ENCODE results near the gene USH2A.

USH2A gene

DNA sequence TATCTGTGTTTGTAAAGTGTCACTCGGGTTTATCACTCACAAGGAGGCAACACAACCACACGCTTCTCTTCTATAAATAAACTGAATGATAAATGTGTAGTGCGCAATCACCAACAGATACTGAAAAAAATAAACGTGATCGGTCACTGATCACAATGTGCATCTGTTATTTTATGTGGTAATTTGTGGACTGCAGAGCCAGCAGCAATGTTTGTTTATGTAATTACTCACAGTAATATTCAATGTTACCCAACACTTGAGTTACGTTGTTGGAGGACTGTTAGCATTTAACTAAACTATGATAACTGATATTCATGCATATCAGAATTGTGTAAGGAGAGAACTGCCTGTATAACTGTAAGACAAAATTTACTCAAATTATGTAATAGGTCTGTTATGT is 129.6 kb downstream of the USH2A start:
- no peak overlapping the region for H3K4me3 ChIP-seq (ENCODE audit: low read length)
- DNase-seq: no peak

DNA sequence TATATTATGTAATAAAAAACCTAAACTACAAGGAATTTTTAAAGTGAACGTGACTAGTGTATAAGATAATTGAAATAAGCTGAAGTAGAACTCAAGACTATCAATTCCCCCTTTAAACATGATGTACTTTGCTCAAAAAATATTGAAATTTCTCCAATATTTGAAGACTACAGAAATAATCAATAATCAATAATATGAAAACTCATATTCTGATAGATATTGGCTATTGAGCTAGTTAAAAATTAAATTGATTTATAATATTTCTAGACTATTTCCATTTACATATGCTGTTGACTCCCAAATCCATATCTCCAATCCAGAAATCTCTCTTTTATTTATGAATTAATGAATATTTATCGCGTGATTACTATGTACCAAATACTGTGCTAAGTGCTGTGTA is 133.2 kb downstream of the USH2A start:
- Histone ChIP-seq H3K9me3 (replicated peaks; ENCODE audit: insufficient read depth, low read length) (no peaks in the 10 kb centered on the region), H3K4me2 (ENCODE audit: low read depth, low read length) (no peak overlapping the region), H3F3A (ENCODE audit: insufficient read depth, low read length) (no peaks in the 10 kb centered on the region), H3K9me2 (replicated peaks; ENCODE audit: insufficient read depth, low read length) (no peaks in the 10 kb centered on the region), H3K9ac (ENCODE audit: low read length) (no peak overlapping the region), H3K4me1 (ENCODE audit: low read length) (no peaks in the 10 kb centered on the region), H3K27me3 (replicated peaks; ENCODE audit: insufficient read depth, low read length) (no peaks in the 10 kb centered on the region), H3K4me3 (ENCODE audit: low read length) (no peak overlapping the region), H3K27ac (ENCODE audit: low read length) (no peak overlapping the region), H4K20me1 (ENCODE audit: insufficient read depth, low read length) (no peaks in the 10 kb centered on the region), H3K36me3 (replicated peaks; ENCODE audit: insufficient read depth, low read length) (no peaks in the 10 kb centered on the region), H2AFZ (ENCODE audit: low read length) (no peak overlapping the region), H3K79me2 (ENCODE audit: low read length) (no peaks in the 10 kb centered on the region)
- no peak for DNase-seq
- TF ChIP-seq EZH2 (optimal IDR thresholded peaks at IDR 0.05; ENCODE audit: low read depth, low read length) (no peak), EZH2phosphoT487 (IDR thresholded peaks at IDR 0.05; ENCODE audit: low read length) (no peak)
- TF ChIP-seq, protein P1, sequence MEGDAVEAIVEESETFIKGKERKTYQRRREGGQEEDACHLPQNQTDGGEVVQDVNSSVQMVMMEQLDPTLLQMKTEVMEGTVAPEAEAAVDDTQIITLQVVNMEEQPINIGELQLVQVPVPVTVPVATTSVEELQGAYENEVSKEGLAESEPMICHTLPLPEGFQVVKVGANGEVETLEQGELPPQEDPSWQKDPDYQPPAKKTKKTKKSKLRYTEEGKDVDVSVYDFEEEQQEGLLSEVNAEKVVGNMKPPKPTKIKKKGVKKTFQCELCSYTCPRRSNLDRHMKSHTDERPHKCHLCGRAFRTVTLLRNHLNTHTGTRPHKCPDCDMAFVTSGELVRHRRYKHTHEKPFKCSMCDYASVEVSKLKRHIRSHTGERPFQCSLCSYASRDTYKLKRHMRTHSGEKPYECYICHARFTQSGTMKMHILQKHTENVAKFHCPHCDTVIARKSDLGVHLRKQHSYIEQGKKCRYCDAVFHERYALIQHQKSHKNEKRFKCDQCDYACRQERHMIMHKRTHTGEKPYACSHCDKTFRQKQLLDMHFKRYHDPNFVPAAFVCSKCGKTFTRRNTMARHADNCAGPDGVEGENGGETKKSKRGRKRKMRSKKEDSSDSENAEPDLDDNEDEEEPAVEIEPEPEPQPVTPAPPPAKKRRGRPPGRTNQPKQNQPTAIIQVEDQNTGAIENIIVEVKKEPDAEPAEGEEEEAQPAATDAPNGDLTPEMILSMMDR (IDR thresholded peaks at IDR 0.05; ENCODE audit: low read length): no peak

More for the DNA sequence above, 129.6 kb downstream of the USH2A start:
- Histone ChIP-seq H3K4me1 (ENCODE audit: low read length) (no peaks in the 10 kb centered on the region), H3K9me3 (replicated peaks; ENCODE audit: insufficient read depth, low read length) (no peaks in the 10 kb centered on the region), H3K9ac (ENCODE audit: low read length) (no peak overlapping the region), H3K27ac (ENCODE audit: low read length) (no peak overlapping the region), H3K9me2 (replicated peaks; ENCODE audit: insufficient read depth, low read length) (no peaks in the 10 kb centered on the region), H2AFZ (ENCODE audit: low read length) (no peak overlapping the region), H3K27me3 (replicated peaks; ENCODE audit: insufficient read depth, low read length) (no peaks in the 10 kb centered on the region), H4K20me1 (ENCODE audit: insufficient read depth, low read length) (no peaks in the 10 kb centered on the region), H3K36me3 (replicated peaks; ENCODE audit: insufficient read depth, low read length) (no peaks in the 10 kb centered on the region), H3F3A (ENCODE audit: insufficient read depth, low read length) (no peaks in the 10 kb centered on the region), H3K79me2 (ENCODE audit: low read length) (no peaks in the 10 kb centered on the region), H3K4me2 (ENCODE audit: low read depth, low read length) (no peak overlapping the region)
- TF ChIP-seq, protein P1 (IDR thresholded peaks at IDR 0.05; ENCODE audit: low read length): no peak
- no peak for TF ChIP-seq EZH2phosphoT487 (IDR thresholded peaks at IDR 0.05; ENCODE audit: low read length)
- TF ChIP-seq EZH2 (optimal IDR thresholded peaks at IDR 0.05; ENCODE audit: low read depth, low read length): no peak

DNA sequence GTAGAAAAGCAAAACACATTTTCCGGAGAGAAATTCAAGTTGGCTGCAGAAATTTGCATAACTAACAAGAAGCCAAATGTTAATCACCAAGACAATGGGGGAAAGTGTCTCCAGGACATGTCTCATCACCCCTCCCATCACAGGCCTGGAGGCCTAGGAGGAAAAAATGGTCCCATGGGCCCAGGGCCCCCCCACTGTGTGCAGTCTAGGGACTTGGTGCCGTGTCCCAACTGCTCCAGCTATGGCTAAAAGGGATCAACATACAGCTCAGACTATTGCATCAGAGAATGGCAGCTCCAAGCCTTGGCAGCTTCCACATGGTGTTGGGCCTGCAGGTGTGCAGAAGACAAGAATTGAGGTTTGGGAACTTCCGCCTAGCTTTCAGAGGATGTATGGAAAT is 138.2 kb downstream of the USH2A start:
- no peak overlapping the region for H2AFZ ChIP-seq (ENCODE audit: low read length)
- DNase-seq: no peak
- no peaks in the 10 kb centered on the region for H3K79me2 ChIP-seq (ENCODE audit: low read length)
- H3K4me2 ChIP-seq (ENCODE audit: low read depth, low read length): no peak overlapping the region
- no peak for TF ChIP-seq EZH2phosphoT487 (IDR thresholded peaks at IDR 0.05; ENCODE audit: low read length)
- TF ChIP-seq EZH2 (optimal IDR thresholded peaks at IDR 0.05; ENCODE audit: low read depth, low read length): no peak
- TF ChIP-seq, protein P1 (IDR thresholded peaks at IDR 0.05; ENCODE audit: low read length): no peak
- no peak overlapping the region for H3K9ac ChIP-seq (ENCODE audit: low read length)
- H3K4me1 ChIP-seq (ENCODE audit: low read length): no peaks in the 10 kb centered on the region
- H3K36me3 ChIP-seq (replicated peaks; ENCODE audit: insufficient read depth, low read length): no peaks in the 10 kb centered on the region
- no peaks in the 10 kb centered on the region for H3K9me3 ChIP-seq (replicated peaks; ENCODE audit: insufficient read depth, low read length)
- no peaks in the 10 kb centered on the region for H3F3A ChIP-seq (ENCODE audit: insufficient read depth, low read length)
- H3K9me2 ChIP-seq (replicated peaks; ENCODE audit: insufficient read depth, low read length): no peaks in the 10 kb centered on the region
- no peaks in the 10 kb centered on the region for H3K27me3 ChIP-seq (replicated peaks; ENCODE audit: insufficient read depth, low read length)
- H3K27ac ChIP-seq (ENCODE audit: low read length): no peak overlapping the region
- no peak overlapping the region for H3K4me3 ChIP-seq (ENCODE audit: low read length)
- H4K20me1 ChIP-seq (ENCODE audit: insufficient read depth, low read length): no peaks in the 10 kb centered on the region
